RWPE1 (cell line): Measurements from ENCODE around the gene CHST13.

Experiments
- CTCF ChIA-PET: fragments of 350-600 bp; sonication (Branson Sonifier 250); formaldehyde crosslinking; extraction: SDS; loops from one replicate; lab custom pipeline; 2021; lab: Yijun Ruan, JAX
- POLR2A ChIA-PET: fragments of 400-600 bp; formaldehyde crosslinking; extraction: SDS; loops from one replicate; lab custom pipeline; 2020; ENCODE audit warnings: antibody characterized with exemption; ENCODE audit not compliant: low non-redundant PET; lab: Yijun Ruan, JAX
- DNase-seq: peaks from one replicate; pipeline ENCODE4 v3.0.0; 2012; ENCODE audit warnings: low spot score
- H3K27ac ChIP-seq: fragments of 450-650 bp; 2 replicates; pipeline ENCODE4 v1.5.1; 2017
- TF ChIP-seq, protein P1 (sequence below): fragments of 450-650 bp; conservative IDR thresholded peaks from 2 replicates; pipeline ENCODE4 v1.5.1; 2017; ENCODE audit warnings: low read depth, mild to moderate bottlenecking

The CHST13 gene

DNA sequence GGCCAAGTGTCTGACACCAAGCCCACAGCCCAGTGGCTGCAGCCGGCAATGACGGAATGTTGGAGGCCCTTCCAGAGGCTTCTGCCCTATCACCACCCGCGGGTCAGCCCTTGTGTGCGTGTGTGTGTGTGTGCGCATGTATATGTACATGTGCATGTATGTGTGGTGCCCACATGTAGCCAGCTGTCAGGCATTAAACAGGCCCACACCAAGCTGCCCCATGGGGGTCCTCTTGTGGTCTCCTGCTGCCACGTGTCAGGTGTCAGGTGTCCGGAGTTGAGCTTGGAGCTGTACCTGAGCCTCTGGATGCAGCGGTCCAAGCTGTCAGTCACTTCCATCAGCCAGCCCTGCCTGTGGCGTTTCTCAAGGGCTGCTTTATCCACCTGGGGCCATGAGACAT lies 20.3 kb upstream of the CHST13 start:
- POLR2A ChIA-PET, result no interaction called here
- H3K27ac ChIP-seq, result no peak overlapping the region
- CTCF ChIA-PET, result interaction anchor here (0.9 kb wide), 1 partner anchor 19 kb away, joined by 5 read pairs; no protein-coding TSS in a partner anchor
- TF ChIP-seq, protein P1, sequence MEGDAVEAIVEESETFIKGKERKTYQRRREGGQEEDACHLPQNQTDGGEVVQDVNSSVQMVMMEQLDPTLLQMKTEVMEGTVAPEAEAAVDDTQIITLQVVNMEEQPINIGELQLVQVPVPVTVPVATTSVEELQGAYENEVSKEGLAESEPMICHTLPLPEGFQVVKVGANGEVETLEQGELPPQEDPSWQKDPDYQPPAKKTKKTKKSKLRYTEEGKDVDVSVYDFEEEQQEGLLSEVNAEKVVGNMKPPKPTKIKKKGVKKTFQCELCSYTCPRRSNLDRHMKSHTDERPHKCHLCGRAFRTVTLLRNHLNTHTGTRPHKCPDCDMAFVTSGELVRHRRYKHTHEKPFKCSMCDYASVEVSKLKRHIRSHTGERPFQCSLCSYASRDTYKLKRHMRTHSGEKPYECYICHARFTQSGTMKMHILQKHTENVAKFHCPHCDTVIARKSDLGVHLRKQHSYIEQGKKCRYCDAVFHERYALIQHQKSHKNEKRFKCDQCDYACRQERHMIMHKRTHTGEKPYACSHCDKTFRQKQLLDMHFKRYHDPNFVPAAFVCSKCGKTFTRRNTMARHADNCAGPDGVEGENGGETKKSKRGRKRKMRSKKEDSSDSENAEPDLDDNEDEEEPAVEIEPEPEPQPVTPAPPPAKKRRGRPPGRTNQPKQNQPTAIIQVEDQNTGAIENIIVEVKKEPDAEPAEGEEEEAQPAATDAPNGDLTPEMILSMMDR, result no peak
- DNase-seq, result no peak

DNA sequence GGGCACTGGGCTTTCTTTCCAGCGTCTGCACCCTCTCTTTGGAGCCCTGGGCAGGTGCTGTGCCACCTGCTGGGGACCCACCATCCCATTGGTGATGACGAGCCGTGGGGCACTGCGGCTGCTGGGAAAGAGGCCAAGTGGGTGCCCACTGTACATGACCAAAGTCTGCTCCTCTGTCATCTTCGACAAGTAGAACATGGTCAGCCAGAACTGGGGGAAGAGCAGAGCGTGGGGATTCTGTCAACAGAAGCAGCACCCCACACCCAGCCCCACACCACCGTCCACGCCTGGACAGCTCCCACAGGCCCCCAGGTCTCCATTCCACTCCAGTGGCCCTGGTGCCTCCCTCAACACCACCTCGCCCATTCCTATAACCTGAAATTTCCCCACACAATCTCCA lies 16.1 kb upstream of the CHST13 start:
- ChIA-PET CTCF (interaction anchor here (0.6 kb wide), 1 partner anchor 21 kb away, joined by 4 read pairs; no protein-coding TSS in a partner anchor), POLR2A (no interaction called here)
- H3K27ac ChIP-seq, result no peak overlapping the region
- TF ChIP-seq, protein P1, result no peak
- DNase-seq, result no peak

DNA sequence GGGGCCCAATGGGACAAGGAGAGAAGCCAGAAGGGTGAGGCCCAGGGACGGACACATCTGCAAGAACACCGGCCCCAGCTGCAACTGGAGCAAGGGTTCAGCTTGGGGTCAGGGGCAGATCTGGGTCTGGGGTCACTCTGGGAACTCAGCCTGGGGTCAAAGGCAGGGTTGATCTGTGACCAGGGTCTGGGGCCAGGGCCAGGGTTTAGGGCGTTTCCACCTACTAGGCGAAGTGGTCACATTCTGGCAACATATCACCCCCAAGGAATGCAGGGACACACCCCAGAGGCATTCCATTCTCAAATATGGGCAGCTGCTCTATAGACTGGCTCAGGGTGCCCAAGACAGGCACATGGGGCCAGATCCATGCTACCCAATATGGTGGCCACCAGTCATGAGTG lies 15.4 kb upstream of the CHST13 start:
- ChIA-PET POLR2A (no interaction called here), CTCF (interaction anchor here (0.6 to 1.6 kb wide), 3 partner anchors 14 to 965 kb away, joined by 3 to 4 read pairs (median 3); no protein-coding TSS in a partner anchor)
- peak; percentile 73 for DNase-seq
- H3K27ac ChIP-seq, result no peak overlapping the region
- TF ChIP-seq, protein P1, result no peak

DNA sequence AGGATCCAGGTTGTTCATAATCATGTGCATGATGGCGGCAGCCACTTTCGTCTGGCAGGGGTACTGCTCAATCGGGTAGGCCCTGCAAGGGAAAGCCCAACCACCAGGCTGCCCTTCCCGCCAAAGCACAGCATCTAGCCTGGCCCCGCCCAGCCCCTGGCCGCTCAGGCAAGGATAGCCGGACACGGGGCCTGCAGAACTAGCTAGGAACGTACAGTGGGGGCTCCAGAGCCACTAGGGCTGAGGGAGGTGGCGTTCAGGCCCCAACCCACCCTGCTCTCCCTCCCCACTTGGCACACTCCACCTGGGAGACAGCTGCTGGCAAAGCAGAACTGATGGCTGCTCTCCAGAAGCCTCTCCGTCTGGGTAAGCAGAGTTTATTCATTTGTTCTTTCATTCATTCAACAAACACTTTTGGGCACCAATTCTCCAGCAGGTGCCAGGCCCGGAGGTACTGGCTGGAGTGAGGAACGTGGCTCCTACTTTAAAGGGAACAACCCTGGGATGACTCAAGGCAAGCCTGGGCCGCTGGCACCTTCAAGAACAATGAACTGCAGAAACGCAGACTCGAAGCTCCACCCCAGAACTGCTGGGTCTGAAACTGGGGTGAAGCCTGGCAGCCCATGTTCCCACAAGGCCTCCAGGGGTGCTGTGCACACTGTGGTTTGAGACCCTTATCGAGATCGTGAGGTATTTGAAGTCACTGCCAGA lies 14.2 kb upstream of the CHST13 start:
- ChIA-PET CTCF (interaction anchor here (0.5 to 1.6 kb wide), 2 partner anchors 13 to 322 kb away, joined by 3 read pairs; no protein-coding TSS in a partner anchor), POLR2A (no interaction called here)
- no peak for DNase-seq
- peak overlapping the region; percentile 39 for H3K27ac ChIP-seq
- TF ChIP-seq, protein P1, result no peak

DNA sequence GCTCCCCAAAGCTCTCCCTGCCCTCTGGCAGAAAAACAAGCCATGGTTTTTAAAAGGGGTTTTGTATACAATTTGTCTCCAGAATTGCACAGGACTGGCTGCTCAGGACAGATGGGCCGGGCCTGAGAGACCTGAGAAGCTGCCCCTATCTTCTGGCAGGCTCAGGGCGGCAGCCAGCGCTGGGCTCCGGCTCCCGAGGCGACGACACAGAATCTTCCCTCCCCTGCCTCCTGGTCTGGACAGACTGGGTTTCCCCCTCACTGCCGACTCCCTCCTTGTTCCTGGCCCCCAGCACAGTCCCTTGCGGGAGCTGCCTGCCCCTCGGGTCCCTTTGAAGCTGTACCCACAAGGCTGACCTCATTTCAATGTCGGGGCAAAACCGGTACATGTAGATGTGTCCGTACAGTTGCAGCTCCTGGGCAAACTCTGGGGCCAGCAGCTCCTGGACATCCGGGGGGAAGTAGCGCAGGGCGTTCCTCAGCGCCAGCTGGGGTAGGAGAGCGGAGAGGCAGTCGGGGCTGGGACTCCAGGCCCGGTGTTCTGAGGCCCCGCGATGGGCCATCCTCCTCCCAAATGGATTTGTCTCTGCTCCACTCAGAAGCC lies 13.5 kb upstream of the CHST13 start:
- no peak for DNase-seq
- TF ChIP-seq, protein P1, result no peak
- peak overlapping the region; percentile 39 for H3K27ac ChIP-seq
- ChIA-PET POLR2A (no interaction called here), CTCF (interaction anchor here (0.5 kb wide), 1 partner anchor 321 kb away, joined by 3 read pairs; no protein-coding TSS in a partner anchor)

DNA sequence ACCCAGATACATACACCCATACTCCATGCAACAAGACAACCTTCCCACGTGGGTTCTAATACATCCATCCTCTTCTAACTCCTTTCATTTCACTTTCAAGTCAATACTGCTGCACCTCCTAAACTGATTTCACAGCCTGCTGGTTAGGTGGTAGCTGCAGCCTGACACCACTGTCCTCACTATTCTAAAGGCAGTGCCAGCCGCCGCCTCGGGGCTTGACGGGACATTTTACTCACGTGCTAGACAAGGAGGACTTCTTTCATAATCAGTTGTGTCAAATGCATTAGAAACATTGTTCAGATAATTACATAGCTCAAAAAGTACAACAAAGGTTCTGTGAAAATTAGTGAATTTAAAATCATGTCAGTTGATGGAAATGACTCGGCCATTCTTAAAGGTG lies 12.7 kb upstream of the CHST13 start:
- H3K27ac ChIP-seq, result no peak overlapping the region
- TF ChIP-seq, protein P1, result no peak
- ChIA-PET POLR2A (no interaction called here), CTCF (interaction anchor here (0.6 to 0.7 kb wide), 2 partner anchors 21 to 25 kb away, joined by 3 read pairs; no protein-coding TSS in a partner anchor)
- no peak for DNase-seq
